ENCODE data around the gene TMEM43.

TMEM43 gene

GRCh38 chr3:14181253-14181652 is 56.4 kb downstream of the TMEM43 start:
- DNase-seq: no peak

- no peak for DNase-seq
These were observed 58.2 kb downstream of the TMEM43 start for GRCh38 chr3:14183015-14183577.

- DNase-seq: no peak
These were observed 62.1 kb downstream of the TMEM43 start for GRCh38 chr3:14186854-14187458.

GRCh38 chr3:14188041-14188754 is 63.3 kb downstream of the TMEM43 start:
- DNase-seq: no peak

All from stimulated activated naive CD4-positive, alpha-beta T cell treated with Interleukin-2 at 50 U/mL for 16 hours (primary cell).